ENCODE measurements around the gene MFAP3.
"Not testable (repeated sequence)": the region's sequence is repeated elsewhere in the genome, so short reads cannot be mapped to it uniquely, and the experiment has no call there.

Gene MFAP3

GRCh38 chr5:154053468-154053867 lies 14.7 kb downstream of the MFAP3 start:
- DNase-seq (ENCODE audit: low read depth, low spot score) = no peak

DNA sequence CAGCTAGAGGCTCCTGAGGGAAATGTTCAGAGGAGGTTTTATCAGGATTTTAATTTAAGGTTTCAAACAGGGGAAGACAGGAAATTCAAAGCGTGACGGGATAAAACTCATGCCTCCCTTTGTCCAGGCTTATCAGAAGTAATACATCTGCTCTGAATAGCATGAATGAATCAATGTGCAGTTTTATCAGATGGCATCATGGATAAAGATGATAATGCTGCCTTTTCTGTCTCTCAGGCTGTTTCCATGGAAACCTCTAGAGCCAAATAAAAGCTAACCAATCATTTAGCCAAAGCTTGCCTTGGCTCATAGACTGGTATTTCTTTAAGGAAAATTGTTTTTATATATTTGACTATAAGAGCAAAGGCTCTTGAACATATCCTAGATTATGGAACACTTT lies 16.4 kb downstream of the MFAP3 start:
- DNase-seq (ENCODE audit: low read depth, low spot score) = no peak

DNA sequence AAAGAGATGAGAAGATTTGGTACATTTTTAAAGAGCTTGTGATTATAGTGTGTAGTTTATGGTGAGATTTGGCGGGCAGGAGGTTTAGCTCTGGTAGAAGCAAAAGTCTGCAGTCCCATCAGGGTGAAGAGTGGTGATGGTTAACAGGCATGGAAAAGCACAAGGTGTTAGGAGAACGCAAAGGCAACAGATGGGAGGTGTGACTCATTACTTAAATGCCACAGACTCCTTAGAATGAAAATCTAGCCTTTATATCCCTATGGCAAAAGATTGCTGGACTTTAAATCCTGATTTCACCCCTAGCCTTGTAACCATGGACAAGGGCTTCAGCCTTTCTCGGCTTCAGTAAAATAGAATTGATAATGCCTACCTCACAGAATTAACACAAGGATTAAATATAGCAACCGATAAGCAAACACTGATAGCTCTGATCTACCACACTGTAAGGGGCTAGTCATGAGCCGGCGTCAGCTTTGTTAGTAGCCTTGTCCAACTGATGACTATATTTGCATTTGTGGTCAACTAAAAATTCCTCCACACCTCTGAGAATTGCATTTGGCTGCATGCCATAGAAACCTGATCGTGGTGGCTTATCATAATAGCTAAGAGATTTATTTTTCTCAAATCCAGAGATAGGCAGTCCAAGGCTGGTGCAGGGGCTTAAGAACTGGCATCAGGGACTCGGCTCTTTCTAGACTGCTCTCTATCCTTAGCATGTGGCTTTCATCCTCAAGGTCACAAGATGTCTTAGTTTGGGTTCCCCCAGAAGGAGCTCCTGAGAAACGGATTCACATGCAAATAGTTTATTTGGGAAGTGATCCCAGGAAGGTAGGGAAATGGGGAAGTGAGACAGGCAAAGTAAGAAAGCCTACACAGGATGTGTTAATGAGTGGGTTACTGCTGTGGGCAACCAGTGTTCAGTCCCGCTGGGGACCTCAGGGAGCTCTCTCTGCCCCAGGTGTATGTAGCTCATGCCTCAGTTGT lies 19.6 kb downstream of the MFAP3 start:
- no peak for DNase-seq (ENCODE audit: low read depth, low spot score)

- no peak for DNase-seq (ENCODE audit: low read depth, low spot score)
Measured at GRCh38 chr5:154059039-154059430, 20.3 kb downstream of the MFAP3 start.

DNA sequence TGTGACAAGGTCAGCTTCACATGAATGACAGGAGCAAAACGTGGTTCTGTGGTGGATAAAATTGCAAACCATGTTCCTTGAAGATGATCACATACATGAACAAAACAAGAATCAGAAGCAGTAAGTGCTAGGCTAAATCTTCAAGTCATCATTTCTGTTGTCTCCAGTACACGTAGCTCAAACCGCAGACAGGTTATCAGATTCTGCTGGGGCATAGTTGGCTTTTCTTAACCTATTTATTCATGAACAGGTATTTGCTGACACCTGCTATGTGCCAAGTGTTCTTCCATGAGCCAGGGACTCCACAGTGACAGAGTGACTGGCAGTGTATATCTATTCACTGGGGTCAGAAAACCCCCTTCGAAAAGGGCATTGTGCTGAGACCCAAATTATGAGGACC lies 20.8 kb downstream of the MFAP3 start:
- DNase-seq (ENCODE audit: low read depth, low spot score) = no peak

- DNase-seq (ENCODE audit: low read depth, low spot score) = no peak
Measured at GRCh38 chr5:154060606-154061005, 21.8 kb downstream of the MFAP3 start.

DNA sequence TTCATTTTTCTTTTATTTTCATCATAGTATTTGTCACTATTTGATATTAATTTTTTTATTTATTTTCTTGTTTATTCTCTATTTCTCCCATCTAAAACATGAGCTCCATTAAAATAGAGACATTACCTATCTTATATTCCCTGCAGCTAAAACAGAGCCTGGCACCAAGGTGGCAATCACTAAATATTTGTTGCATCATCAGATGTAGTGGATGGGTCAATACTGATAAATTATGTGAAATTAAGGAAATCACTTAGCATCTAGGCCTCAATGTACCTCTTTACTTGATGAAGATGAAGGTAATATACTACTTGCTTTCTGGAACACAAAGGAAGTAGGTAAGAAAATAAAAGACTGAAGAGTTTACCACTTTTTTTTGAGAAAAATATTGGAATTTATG lies 24.6 kb downstream of the MFAP3 start:
- DNase-seq (ENCODE audit: low read depth, low spot score) = no peak

- DNase-seq (ENCODE audit: low read depth, low spot score) = no peak
Measured at GRCh38 chr5:154065971-154066370, 27.2 kb downstream of the MFAP3 start.

GRCh38 chr5:154069854-154070253 lies 31.1 kb downstream of the MFAP3 start:
- DNase-seq (ENCODE audit: low read depth, low spot score) = not testable (repeated sequence)

DNA sequence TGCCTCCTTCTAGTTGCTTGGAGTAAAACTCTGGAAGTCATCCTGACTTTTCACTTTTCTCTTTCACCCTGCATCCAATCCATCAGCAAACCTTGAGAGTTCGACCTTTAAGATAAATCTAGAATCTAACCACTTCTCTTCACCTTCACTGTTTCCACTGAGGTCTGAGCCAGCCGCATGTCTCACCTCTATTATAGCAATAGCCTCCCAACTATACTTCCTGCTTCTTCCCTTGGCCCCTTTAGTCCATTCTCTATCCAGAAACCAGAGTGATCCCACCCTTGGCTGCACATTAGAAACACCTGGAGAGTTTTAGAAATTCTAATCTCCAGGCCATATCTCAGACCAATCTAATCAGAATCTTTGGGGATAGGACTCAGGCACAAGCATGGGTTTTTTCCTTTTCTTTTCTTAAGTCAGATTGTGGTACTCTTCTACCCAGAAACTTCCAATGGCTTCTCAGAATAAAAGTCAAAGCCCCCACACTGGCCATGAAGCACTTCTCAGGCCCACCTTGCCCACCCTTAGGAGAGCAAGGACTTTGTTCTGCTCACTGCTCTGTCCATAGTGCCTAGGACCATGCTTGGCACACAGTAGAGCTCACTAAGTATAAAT lies 33.1 kb downstream of the MFAP3 start:
- DNase-seq (ENCODE audit: low read depth, low spot score) = no peak

DNA sequence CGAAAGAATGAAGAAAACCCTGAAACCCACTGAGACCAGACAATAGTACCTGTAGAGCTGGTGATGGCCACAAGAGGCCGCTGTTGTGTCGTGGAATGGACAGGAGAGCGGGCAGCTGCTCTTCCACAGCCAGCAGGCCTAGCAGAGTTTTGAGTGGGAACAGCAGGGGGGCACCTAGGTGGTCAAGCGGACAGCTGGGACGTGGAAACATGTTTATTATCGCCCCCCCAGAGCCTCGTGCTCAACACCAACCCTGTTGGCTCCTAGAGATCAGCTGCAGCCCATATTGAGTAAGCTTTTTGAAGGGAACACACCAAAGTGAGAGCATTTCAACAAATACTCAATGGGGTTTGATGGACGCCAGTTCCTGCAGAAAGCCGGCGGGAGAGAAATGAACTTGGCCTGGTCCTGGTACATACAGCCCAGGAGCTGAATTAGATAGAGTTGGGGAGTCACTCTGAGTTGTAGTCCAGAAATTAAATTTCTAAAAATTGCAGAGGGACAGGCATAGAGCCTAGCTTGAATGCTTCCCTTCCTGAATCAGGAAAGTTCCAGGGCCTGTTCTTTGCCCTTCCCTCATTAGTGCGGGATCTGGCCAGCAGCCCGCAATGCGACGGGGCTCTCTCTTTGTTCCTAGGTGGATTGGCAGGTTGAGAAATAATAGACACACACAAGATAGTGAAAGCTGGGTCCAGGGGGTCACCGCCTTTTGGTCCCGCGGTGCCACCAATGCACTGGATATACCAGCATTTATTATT lies 33.8 kb downstream of the MFAP3 start:
- DNase-seq (ENCODE audit: low read depth, low spot score) = no peak

GRCh38 chr5:154076240-154076922 lies 37.6 kb downstream of the MFAP3 start:
- no peak for DNase-seq (ENCODE audit: low read depth, low spot score)

- DNase-seq (ENCODE audit: low read depth, low spot score) = no peak
Measured at GRCh38 chr5:154077696-154078095, 38.9 kb downstream of the MFAP3 start.

DNA sequence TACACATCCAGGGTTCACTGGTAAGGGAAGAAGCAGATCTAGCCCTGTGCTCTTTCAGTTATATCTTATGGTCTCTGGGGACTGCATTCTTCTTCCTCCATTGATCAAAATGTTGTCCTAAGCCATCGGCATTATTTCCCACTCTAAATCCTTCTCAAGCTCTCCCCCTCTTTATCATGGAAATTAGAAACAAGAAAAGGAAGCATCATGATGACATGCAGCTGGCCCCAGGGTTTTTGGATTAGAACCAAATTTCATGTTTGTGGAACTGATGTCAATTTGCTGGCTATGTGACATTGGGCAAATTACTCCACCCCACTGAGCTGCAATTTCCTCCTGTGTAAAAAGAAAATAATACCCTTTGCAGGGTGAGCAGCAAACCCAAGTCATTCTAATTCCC lies 39.5 kb downstream of the MFAP3 start:
- no peak for DNase-seq (ENCODE audit: low read depth, low spot score)

GRCh38 chr5:154081246-154081645 lies 42.5 kb downstream of the MFAP3 start:
- no peak for DNase-seq (ENCODE audit: low read depth, low spot score)

GRCh38 chr5:154084062-154084639 lies 45.4 kb downstream of the MFAP3 start:
- DNase-seq (ENCODE audit: low read depth, low spot score) = no peak

GRCh38 chr5:154086146-154086545 lies 47.4 kb downstream of the MFAP3 start:
- DNase-seq (ENCODE audit: low read depth, low spot score) = no peak

- DNase-seq (ENCODE audit: low read depth, low spot score) = no peak
Measured at GRCh38 chr5:154086641-154087040, 47.9 kb downstream of the MFAP3 start.

GRCh38 chr5:154087260-154087659 lies 48.5 kb downstream of the MFAP3 start:
- DNase-seq (ENCODE audit: low read depth, low spot score) = no peak

GRCh38 chr5:154088801-154089200 lies 50.0 kb downstream of the MFAP3 start:
- DNase-seq (ENCODE audit: low read depth, low spot score) = no peak

- no peak for DNase-seq (ENCODE audit: low read depth, low spot score)
Measured at GRCh38 chr5:154090656-154091055, 51.9 kb downstream of the MFAP3 start.
